ENCODE results near the gene LBP. TPM values are rescaled to one million over a fixed set of nuclear protein-coding genes. Genes with fewer than 3 reads are reported as not detected.
A peak's percentile ranks its signal among the peaks of the same experiment; 100 is the strongest.

Gene LBP
- total and polyA plus RNA-seq, 2 experiments from 2014 or later: 0.10 to 0.19 TPM

GRCh38 chr20:38304845-38305447, 41.3 kb upstream of the LBP start:
- Histone ChIP-seq H3K27ac (ENCODE audit: low read depth) (no peak overlapping the region), H3K27me3 (ENCODE audit: insufficient read depth) (no peaks in the 10 kb centered on the region), H3K79me2 (replicated peaks; ENCODE audit: insufficient read depth) (no peaks in the 10 kb centered on the region), H3K36me3 (ENCODE audit: insufficient read depth) (no peaks in the 10 kb centered on the region), H3K4me1 (ENCODE audit: insufficient read depth) (no peaks in the 10 kb centered on the region), H3K4me2 (no peak overlapping the region), H2AFZ (no peak overlapping the region), H4K20me1 (replicated peaks; ENCODE audit: insufficient read depth) (no peaks in the 10 kb centered on the region), H3K4me3 (no peak overlapping the region), H3F3A (replicated peaks; ENCODE audit: low read depth) (no peaks in the 10 kb centered on the region), H3K9me2 (ENCODE audit: insufficient read depth) (no peaks in the 10 kb centered on the region)
- H3K9me3 Mint-ChIP-seq: no peaks in the 10 kb centered on the region
- ATAC-seq (peak; percentile 85), DNase-seq (ENCODE audit: low spot score) (peak; percentile 78)
- H3K27ac Mint-ChIP-seq: no peak overlapping the region
- TF ChIP-seq STAT1 (IDR thresholded peaks at IDR 0.05; ENCODE audit: unreplicated experiment): no peak
- TF ChIP-seq REST (IDR thresholded peaks at IDR 0.05; ENCODE audit: unreplicated experiment): no peak
- peak; percentile 76 to 82 for TF ChIP-seq CTCF (conservative IDR thresholded peaks at IDR 0.05; ENCODE audit: low read depth in 2 of 2)
- no peak for TF ChIP-seq POLR2AphosphoS5 (IDR thresholded peaks at IDR 0.05; ENCODE audit: low read depth)
- TF ChIP-seq CREB1 (CRISPR knock-in tag; IDR thresholded peaks at IDR 0.05; ENCODE audit: low read depth): no peak
- H3K27me3 Mint-ChIP-seq (ENCODE audit: insufficient read depth, low read depth, poor library complexity): peaks cover under 1% of the 10 kb centered on the region
- H3K36me3 Mint-ChIP-seq (ENCODE audit: low read depth): no peaks in the 10 kb centered on the region
- no peak overlapping the region for H3K4me3 Mint-ChIP-seq
- peaks cover 6% of the 10 kb centered on the region for H3K4me1 Mint-ChIP-seq

GRCh38 chr20:38305541-38305940, 40.7 kb upstream of the LBP start:
- no peaks in the 10 kb centered on the region for H3K9me3 Mint-ChIP-seq
- H3K4me2 ChIP-seq: no peak overlapping the region
- H3K36me3 Mint-ChIP-seq (ENCODE audit: low read depth): no peaks in the 10 kb centered on the region

More at GRCh38 chr20:38305541-38305940, 40.7 kb upstream of the LBP start:
- Histone ChIP-seq H3K4me3 (no peak overlapping the region), H3K9me2 (ENCODE audit: insufficient read depth) (no peaks in the 10 kb centered on the region), H3K79me2 (replicated peaks; ENCODE audit: insufficient read depth) (no peaks in the 10 kb centered on the region), H3K4me1 (ENCODE audit: insufficient read depth) (no peaks in the 10 kb centered on the region), H2AFZ (no peak overlapping the region), H4K20me1 (replicated peaks; ENCODE audit: insufficient read depth) (no peaks in the 10 kb centered on the region), H3K36me3 (ENCODE audit: insufficient read depth) (no peaks in the 10 kb centered on the region), H3K27me3 (ENCODE audit: insufficient read depth) (no peaks in the 10 kb centered on the region), H3K27ac (ENCODE audit: low read depth) (no peak overlapping the region), H3F3A (replicated peaks; ENCODE audit: low read depth) (no peaks in the 10 kb centered on the region)
- peaks cover under 1% of the 10 kb centered on the region; the same call in 2 of the 3 replicates for H3K4me1 Mint-ChIP-seq
- H3K27me3 Mint-ChIP-seq (ENCODE audit: insufficient read depth, low read depth, poor library complexity): no peaks in the 10 kb centered on the region
- TF ChIP-seq ETS1 (IDR thresholded peaks at IDR 0.05): no peak
- no peak for TF ChIP-seq ZNF331 (CRISPR knock-in tag; IDR thresholded peaks at IDR 0.05; ENCODE audit: low read depth)
- no peak for TF ChIP-seq EZH2phosphoT487 (IDR thresholded peaks at IDR 0.05; ENCODE audit: unreplicated experiment)
- TF ChIP-seq JUNB (IDR thresholded peaks at IDR 0.05; ENCODE audit: unreplicated experiment): no peak
- TF ChIP-seq EZH2 (IDR thresholded peaks at IDR 0.05; ENCODE audit: low read depth, unreplicated experiment): no peak
- no peak for TF ChIP-seq CTCF (conservative IDR thresholded peaks at IDR 0.05; ENCODE audit: low read depth in 2 of 2)
- TF ChIP-seq NANOG (IDR thresholded peaks at IDR 0.05; ENCODE audit: borderline replicate concordance): no peak
- ATAC-seq (no peak), DNase-seq (ENCODE audit: low spot score) (no peak)
- no peak overlapping the region for H3K4me3 Mint-ChIP-seq
- H3K27ac Mint-ChIP-seq: no peak overlapping the region

Data from GM23338 (cell line).